ENCODE results near the gene KNDC1.

- TF ChIP-seq CCAR2 (optimal IDR thresholded peaks at IDR 0.05; ENCODE audit: low read depth, low read length) (no peak), CTCF (CRISPR knock-in tag; IDR thresholded peaks at IDR 0.05) (no peak), EZH2 (conservative IDR thresholded peaks at IDR 0.05; ENCODE audit: low read depth, low read length) (no peak), ZNF674 (CRISPR knock-in tag; IDR thresholded peaks at IDR 0.05; ENCODE audit: low read depth) (no peak), CHCHD3 (CRISPR knock-in tag; IDR thresholded peaks at IDR 0.05) (no peak), STAG1 (CRISPR knock-in tag; IDR thresholded peaks at IDR 0.05) (no peak)
- TF ChIP-seq, protein P1, sequence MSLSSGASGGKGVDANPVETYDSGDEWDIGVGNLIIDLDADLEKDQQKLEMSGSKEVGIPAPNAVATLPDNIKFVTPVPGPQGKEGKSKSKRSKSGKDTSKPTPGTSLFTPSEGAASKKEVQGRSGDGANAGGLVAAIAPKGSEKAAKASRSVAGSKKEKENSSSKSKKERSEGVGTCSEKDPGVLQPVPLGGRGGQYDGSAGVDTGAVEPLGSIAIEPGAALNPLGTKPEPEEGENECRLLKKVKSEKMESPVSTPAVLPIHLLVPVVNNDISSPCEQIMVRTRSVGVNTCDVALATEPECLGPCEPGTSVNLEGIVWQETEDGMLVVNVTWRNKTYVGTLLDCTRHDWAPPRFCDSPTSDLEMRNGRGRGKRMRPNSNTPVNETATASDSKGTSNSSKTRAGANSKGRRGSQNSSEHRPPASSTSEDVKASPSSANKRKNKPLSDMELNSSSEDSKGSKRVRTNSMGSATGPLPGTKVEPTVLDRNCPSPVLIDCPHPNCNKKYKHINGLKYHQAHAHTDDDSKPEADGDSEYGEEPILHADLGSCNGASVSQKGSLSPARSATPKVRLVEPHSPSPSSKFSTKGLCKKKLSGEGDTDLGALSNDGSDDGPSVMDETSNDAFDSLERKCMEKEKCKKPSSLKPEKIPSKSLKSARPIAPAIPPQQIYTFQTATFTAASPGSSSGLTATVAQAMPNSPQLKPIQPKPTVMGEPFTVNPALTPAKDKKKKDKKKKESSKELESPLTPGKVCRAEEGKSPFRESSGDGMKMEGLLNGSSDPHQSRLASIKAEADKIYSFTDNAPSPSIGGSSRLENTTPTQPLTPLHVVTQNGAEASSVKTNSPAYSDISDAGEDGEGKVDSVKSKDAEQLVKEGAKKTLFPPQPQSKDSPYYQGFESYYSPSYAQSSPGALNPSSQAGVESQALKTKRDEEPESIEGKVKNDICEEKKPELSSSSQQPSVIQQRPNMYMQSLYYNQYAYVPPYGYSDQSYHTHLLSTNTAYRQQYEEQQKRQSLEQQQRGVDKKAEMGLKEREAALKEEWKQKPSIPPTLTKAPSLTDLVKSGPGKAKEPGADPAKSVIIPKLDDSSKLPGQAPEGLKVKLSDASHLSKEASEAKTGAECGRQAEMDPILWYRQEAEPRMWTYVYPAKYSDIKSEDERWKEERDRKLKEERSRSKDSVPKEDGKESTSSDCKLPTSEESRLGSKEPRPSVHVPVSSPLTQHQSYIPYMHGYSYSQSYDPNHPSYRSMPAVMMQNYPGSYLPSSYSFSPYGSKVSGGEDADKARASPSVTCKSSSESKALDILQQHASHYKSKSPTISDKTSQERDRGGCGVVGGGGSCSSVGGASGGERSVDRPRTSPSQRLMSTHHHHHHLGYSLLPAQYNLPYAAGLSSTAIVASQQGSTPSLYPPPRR (CRISPR knock-in tag; IDR thresholded peaks at IDR 0.05; ENCODE audit: borderline replicate concordance), result no peak
Measured at GRCh38 chr10:133217800-133218589, 58.0 kb downstream of the KNDC1 start.

All from HepG2 (cell line).